22Rv1 (cell line): ENCODE results near the gene RBM20.

ENCODE experiments used
- H3K27ac ChIP-seq: fragments of 450-650 bp; 2 replicates; pipeline ENCODE4 v1.5.1; 2017
- ZFX ChIP-seq: fragments of 450-650 bp; IDR thresholded peaks from 2 replicates; pipeline ENCODE4 v1.6.1; 2017; ENCODE audit warnings: antibody characterized with exemption, borderline replicate concordance
- TF ChIP-seq, protein P1 (sequence below): fragments of 450-650 bp; IDR thresholded peaks from 2 replicates; pipeline ENCODE4 v1.5.1; 2017; ENCODE audit warnings: mild to moderate bottlenecking

Gene RBM20

DNA sequence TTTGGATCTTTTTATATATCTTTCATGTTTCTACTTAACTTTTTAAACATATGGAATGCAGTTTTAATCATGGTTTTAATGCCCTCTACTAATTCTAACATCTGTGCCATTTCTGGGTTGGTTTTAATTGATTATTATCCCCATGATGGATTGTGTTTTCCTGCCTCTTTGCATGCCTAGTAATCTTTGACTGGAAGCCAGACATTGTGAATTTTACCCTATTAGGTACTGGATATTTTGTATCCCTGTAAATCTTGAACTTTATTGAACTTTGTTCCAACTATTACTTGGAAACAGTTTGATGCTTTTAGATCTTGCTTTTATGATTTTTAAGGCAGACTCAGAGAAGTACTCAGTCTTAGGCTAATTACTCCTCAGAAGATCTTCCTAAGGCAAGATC lies 16.0 kb upstream of the RBM20 start:
- H3K27ac ChIP-seq = no peak overlapping the region
- TF ChIP-seq, protein P1, sequence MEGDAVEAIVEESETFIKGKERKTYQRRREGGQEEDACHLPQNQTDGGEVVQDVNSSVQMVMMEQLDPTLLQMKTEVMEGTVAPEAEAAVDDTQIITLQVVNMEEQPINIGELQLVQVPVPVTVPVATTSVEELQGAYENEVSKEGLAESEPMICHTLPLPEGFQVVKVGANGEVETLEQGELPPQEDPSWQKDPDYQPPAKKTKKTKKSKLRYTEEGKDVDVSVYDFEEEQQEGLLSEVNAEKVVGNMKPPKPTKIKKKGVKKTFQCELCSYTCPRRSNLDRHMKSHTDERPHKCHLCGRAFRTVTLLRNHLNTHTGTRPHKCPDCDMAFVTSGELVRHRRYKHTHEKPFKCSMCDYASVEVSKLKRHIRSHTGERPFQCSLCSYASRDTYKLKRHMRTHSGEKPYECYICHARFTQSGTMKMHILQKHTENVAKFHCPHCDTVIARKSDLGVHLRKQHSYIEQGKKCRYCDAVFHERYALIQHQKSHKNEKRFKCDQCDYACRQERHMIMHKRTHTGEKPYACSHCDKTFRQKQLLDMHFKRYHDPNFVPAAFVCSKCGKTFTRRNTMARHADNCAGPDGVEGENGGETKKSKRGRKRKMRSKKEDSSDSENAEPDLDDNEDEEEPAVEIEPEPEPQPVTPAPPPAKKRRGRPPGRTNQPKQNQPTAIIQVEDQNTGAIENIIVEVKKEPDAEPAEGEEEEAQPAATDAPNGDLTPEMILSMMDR = no peak
- no peak for TF ChIP-seq ZFX

DNA sequence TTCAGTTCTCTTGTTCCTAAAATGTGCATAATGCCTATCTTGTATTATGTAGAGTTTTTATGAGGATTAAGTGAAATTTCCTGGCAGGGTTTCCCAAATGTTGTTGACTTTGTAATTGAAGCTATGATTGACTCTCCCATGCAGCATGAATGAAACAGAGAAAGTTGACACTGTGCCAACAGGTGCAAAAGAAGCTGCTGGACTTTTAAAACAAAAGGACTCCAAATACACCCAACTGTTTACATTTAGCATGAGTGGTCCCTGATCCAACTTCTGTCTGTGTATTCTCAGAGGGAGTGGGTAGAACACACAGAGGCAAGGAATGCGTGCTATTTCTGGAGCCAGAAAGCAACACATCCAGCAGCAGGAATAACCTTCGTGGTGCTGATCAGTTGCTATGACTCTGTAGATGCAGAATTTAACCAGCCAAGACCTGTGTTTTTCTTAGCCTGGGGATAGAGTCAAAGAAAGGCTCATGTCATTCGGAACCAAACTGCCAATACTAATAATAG lies 14.4 kb upstream of the RBM20 start:
- TF ChIP-seq ZFX = no peak
- TF ChIP-seq, protein P1 = no peak
- no peak overlapping the region for H3K27ac ChIP-seq

DNA sequence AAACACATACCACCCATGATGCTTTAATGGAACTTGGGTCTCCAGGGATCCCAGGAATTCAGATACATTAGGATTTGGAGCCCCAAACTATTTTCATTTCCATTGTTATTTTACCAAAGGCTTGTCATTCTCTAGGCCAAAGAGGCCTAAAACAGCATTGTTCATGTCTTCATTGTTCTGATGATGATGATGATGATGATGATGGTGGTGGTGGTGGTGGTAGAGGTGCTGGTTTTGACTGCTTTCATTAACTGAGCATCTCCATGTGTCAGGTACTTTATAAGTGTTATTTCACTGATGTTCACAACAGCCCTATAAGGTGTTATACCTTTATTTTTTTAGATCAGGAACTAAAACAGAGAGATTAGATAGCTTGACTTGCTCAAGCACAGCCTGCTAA lies 12.2 kb upstream of the RBM20 start:
- TF ChIP-seq, protein P1 = no peak
- no peak for TF ChIP-seq ZFX
- no peak overlapping the region for H3K27ac ChIP-seq

DNA sequence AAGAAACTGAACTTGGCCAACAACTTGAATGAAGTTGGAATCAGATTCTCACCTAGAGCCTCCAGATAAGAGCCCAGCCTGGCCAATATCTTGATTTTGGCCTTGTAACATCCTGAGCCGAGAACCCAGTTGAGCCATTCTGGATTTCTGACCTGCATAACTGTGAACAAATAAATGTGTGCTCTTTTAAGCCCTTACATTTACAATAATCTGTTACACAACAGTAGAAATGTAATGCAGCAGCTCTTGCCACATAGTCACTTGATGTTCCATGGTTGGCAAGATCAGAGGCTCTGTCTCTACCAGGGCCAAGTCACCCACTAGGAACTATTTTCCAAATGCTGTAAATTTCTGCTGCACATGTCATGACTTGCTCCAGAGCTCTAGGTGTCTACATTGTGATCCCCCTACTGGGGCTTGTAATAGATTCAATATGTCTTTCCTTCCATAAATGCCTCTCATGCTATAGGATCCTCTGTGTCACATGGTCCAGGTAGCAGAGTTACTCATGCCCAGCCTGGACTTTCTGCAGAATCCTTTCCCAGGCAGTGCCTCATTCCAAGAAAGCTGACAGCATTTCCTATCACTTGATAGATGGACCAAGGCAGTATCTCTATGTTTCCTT lies 11.4 kb upstream of the RBM20 start:
- no peak overlapping the region for H3K27ac ChIP-seq
- no peak for TF ChIP-seq ZFX
- TF ChIP-seq, protein P1 = no peak

DNA sequence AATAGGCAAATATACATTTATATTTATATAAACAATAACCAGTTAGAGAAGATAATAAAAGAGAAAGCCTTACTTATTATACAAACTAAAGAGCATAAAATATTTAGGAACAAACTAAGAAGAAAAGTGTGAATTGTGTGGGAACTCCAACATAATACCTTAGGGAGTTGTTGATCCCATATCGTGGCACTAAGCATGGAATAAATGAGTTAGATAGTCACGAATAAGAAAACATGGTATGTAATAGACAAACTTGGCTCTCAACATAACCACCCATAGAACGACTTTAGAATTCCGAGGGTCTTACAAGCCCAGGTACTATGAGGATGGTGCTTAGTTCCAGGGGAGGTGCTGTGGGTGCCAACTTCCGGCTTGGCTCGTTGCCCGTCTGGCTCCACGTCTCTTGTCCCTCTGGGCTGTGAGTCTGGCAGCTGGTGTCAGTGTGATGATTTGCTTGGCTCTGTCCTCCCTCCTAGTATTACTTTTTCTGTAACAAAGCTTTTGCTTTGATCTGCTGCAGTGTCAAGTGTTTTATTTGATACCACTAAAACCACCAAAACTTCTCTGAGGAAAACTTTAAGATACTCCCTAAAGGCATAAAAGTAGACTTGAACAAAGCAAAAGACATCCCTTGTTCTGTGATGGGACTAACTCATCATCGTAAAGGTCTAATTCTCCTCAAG lies 9.5 kb upstream of the RBM20 start:
- no peak overlapping the region for H3K27ac ChIP-seq
- no peak for TF ChIP-seq ZFX
- TF ChIP-seq, protein P1 = no peak

DNA sequence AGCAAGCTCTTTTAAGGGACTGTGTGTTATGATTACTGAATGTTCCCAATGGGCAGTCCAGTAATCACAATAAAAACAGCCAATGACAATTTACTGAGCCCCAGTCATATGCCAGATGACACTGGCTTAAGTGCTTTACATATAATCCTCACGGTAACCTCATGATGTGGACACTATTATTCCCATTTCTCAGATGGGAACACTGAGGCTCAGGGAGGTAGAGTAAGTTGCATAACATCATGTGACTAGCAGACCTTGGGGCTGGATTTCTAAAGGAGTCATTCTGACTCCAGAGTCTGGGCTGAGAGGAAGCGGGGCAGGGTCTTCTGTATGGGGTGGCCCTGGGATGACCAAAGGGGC lies 7.6 kb upstream of the RBM20 start:
- no peak for TF ChIP-seq ZFX
- TF ChIP-seq, protein P1 = no peak
- H3K27ac ChIP-seq = no peak overlapping the region

DNA sequence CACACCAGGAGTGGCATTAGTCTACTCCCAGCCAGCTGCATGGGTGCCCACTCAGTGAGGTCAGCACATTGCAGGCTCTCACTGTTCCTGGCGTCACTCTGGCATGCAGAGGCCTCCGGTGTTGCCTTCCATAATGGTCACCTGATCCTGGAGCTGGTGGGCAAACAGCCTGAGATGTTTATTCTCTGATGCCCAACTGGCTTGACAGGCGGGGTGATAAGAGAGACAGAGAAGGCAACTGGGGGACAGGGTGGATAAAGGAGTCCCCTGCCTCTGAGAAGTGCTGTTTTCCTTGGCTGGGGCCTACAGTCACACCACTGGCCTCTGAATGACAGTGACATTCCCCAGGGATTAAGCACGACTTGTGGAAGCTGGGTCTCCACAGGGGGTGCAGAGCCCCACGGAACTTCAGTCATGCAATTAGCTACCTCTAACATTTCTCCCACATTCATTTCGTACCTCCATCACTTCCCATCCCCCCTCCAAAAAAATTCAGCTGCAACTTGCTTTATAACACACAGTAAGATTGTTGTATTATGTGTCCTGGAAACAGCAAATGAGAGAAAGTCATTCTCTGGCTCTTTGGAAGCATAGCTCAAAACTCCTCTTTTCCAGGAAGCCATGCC lies 7.1 kb upstream of the RBM20 start:
- TF ChIP-seq, protein P1 = no peak
- no peak overlapping the region for H3K27ac ChIP-seq
